Skeletal muscle tissue (tissue), 4 donors: Measurements from ENCODE around the gene ITGA11. TPM values are rescaled to one million over a fixed set of nuclear protein-coding genes. Genes with fewer than 3 reads are reported as not detected.

Source experiments
- H3K27ac ChIP-seq: one replicate; pipeline ENCODE4 v1.7.0; 2013; ENCODE audit warnings: mild to moderate bottlenecking, low read depth, low read length, inconsistent platforms
- H3K27me3 ChIP-seq, 3 donors: one replicate each; pipeline ENCODE4 v1.7.0; 2013; ENCODE audit warnings: low read length in 3 of 3; ENCODE audit not compliant: control insufficient read depth in 3 of 3, insufficient read depth in 3 of 3
- H3K36me3 ChIP-seq, 3 donors: one replicate each; pipeline ENCODE4 v1.7.0; 2013; ENCODE audit warnings: low read length in 3 of 3; ENCODE audit not compliant: control insufficient read depth in 3 of 3, insufficient read depth in 3 of 3
- H3K4me1 ChIP-seq, 3 donors: one replicate each; pipeline ENCODE4 v1.7.0; 2013; ENCODE audit warnings: low read length in 3 of 3, mild to moderate bottlenecking in 3 of 3; ENCODE audit not compliant: control insufficient read depth in 3 of 3, insufficient read depth in 3 of 3
- H3K4me3 ChIP-seq, 3 donors: one replicate each; pipeline ENCODE4 v1.7.0; 2013; ENCODE audit warnings: low read length in 3 of 3
- H3K9ac ChIP-seq, 3 donors: one replicate each; pipeline ENCODE4 v1.7.0; 2013; ENCODE audit warnings: low read length in 3 of 3, mild to moderate bottlenecking in 3 of 3, moderate library complexity in 2 of 3, low read depth in 1 of 3
- H3K9me3 ChIP-seq, 3 donors: one replicate each; pipeline ENCODE4 v1.7.0; 2013; ENCODE audit warnings: low read length in 3 of 3; ENCODE audit not compliant: control insufficient read depth in 3 of 3
- total RNA-seq: library from RNA; depleted of rRNA; stranded (reverse); fragments of >200 nt; gene quantifications from one replicate; pipeline ENCODE4 v1.2.3, GENCODE V29; 2014
- donor health status: Osteomylitis.

The ITGA11 gene
- total RNA-seq, 1 donor from 2014 or later, result 5.7 TPM

DNA sequence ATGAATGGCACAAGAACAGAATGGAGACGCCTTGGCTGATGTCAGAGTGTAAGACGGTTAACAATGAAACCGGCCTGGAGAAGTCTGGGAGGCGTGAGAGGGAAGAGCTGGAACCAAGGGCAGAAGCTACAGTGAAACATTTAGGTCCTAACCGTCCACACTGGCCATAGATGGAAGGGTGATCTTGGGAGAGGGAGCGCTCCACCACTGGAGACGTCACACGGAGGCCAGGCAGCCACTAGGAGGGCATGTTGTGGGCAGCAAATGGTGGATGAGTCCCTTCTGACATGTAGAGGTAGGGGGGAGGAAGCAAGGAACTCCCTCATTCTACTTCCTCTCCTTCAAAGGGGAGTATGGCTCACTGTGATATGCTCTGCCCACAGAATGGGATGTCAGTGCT, 130.7 kb downstream of the ITGA11 start:
- no peaks in the 10 kb centered on the region for H3K9me3 ChIP-seq
- H3K4me3 ChIP-seq, result no peak overlapping the region
- no peak overlapping the region for H3K27ac ChIP-seq
- no peaks in the 10 kb centered on the region for H3K27me3 ChIP-seq
- peaks cover 0 to 6% (median 3%) of the 10 kb centered on the region in 3 donors for H3K36me3 ChIP-seq
- H3K4me1 ChIP-seq, result peaks cover 5 to 6% (median 5%) of the 10 kb centered on the region in 3 donors
- H3K9ac ChIP-seq, result no peak overlapping the region

DNA sequence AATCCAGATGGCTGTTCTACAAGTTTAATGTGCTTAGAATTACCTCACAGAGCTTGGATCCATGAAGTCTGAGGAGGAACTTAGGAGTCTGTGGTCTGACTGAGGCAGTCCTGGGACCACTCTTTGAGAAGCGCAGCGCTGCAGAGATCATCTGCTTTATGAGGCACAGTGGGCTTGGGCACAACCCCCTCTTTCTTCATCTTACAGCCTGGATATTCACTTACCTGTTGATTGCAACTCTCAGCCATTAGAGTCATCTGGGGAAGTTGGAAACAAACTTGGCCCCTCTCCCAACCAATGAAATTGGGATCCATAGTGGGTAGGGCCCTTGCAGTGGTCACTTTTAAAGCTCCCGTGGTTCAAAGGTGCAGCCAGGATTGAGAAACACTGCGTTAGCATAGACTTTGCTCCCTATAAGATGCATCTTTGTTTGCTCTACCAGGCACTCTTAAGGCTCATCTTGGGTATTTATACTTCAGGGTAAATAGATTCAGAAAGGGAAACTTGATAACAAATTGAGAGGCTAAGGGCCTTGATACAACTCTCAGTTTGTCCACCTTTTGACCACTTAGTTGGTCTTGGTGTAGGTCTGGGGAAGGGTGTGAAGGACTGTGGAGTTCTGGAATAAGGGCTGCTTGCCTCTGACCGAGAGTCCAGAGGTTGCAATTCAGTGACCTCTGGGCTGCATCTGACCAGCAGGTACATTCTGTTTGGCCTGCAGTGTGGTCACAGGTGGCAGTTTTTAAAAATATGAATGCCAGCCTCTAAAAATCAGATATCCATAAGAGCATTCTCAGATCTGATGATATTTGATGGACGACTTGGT, 131.6 kb downstream of the ITGA11 start:
- Histone ChIP-seq H3K4me3 (no peak overlapping the region), H3K27me3 (no peaks in the 10 kb centered on the region), H3K9me3 (no peaks in the 10 kb centered on the region), H3K4me1 (peaks cover 5 to 8% (median 5%) of the 10 kb centered on the region in 3 donors), H3K27ac (no peak overlapping the region), H3K9ac (no peak overlapping the region), H3K36me3 (peaks cover 0 to 6% (median 3%) of the 10 kb centered on the region in 3 donors)

DNA sequence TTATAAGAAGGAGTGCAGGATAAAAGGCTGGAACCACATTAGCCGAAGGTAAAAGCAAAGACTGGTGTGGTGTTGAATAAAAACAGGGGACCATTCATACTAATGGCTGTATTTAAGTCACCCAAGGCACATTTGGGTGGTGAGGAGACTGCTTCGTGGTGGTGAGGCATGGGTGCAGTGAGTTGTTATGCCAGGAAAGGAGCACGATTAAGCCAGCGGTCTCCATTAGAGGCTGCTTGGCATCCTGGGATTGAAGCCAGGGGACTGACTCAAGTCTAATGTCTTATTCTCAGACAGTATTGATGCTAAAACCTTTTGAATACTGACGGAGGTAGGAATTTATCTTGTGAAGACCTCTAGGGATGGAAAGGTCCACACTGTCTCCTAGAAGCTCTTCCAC, 132.5 kb downstream of the ITGA11 start:
- Histone ChIP-seq H3K27ac (no peak overlapping the region), H3K9ac (no peak overlapping the region), H3K9me3 (no peaks in the 10 kb centered on the region), H3K4me3 (peak overlapping the region; percentile 13 to 65 (median 23)), H3K27me3 (no peaks in the 10 kb centered on the region), H3K36me3 (peaks cover 0 to 7% (median 3%) of the 10 kb centered on the region in 3 donors), H3K4me1 (peaks cover 5 to 9% (median 5%) of the 10 kb centered on the region in 3 donors)

DNA sequence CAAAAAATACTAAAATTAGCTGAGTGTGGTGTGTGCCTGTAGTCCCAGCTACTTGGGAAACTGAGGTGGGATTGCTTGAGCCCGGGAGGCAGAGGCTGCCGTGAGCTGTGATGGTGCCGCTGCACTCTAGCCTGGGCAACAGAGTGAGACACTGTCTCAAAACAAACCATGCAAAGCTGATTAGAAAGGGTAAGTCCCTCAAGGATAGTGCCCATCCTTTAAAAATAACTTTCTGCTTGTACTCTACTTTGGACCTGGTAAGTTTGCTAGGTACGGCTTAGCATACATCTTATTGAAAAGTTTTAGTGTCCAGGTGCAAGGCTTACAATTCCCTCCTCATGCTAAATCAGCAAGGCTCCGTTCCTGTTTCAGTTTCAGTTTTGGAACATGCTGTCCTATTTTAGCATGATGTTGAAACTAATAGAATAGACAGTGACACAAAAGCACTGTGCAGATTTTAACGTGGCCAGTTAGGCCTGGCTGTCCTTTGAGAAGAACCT, 133.0 kb downstream of the ITGA11 start:
- H3K4me3 ChIP-seq, result peak overlapping the region; percentile 13 to 65 (median 41)
- H3K4me1 ChIP-seq, result peaks cover 5 to 9% (median 5%) of the 10 kb centered on the region in 3 donors
- H3K9ac ChIP-seq, result peak overlapping the region in 1 of 3 donors; percentile 27
- no peaks in the 10 kb centered on the region for H3K27me3 ChIP-seq
- H3K27ac ChIP-seq, result no peak overlapping the region
- H3K9me3 ChIP-seq, result no peaks in the 10 kb centered on the region
- peaks cover 0 to 7% (median 3%) of the 10 kb centered on the region in 3 donors for H3K36me3 ChIP-seq

DNA sequence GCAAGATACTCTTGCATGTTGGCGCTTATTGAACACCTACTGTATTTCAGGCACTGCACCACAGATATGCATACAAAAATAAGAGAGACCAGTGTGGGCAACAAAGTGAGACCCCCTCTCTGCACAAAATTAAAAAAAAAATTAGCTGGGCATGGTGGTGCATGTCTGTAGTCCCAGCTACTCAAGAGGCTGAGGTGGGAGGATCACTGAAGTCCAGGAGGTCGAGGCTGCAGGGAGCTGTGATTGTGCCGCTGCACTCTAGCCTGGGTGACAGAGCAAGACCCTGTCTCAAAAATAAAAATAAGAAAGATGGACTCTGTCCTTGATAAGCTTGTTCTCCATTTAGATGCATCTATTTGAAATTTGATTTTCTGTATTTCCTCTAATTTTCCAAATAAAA, 133.6 kb downstream of the ITGA11 start:
- no peaks in the 10 kb centered on the region for H3K9me3 ChIP-seq
- no peak overlapping the region for H3K4me3 ChIP-seq
- H3K27ac ChIP-seq, result no peak overlapping the region
- no peaks in the 10 kb centered on the region for H3K27me3 ChIP-seq
- no peak overlapping the region for H3K9ac ChIP-seq
- peaks cover 5 to 9% (median 5%) of the 10 kb centered on the region in 3 donors for H3K4me1 ChIP-seq
- H3K36me3 ChIP-seq, result peaks cover 0 to 7% (median 3%) of the 10 kb centered on the region in 3 donors

DNA sequence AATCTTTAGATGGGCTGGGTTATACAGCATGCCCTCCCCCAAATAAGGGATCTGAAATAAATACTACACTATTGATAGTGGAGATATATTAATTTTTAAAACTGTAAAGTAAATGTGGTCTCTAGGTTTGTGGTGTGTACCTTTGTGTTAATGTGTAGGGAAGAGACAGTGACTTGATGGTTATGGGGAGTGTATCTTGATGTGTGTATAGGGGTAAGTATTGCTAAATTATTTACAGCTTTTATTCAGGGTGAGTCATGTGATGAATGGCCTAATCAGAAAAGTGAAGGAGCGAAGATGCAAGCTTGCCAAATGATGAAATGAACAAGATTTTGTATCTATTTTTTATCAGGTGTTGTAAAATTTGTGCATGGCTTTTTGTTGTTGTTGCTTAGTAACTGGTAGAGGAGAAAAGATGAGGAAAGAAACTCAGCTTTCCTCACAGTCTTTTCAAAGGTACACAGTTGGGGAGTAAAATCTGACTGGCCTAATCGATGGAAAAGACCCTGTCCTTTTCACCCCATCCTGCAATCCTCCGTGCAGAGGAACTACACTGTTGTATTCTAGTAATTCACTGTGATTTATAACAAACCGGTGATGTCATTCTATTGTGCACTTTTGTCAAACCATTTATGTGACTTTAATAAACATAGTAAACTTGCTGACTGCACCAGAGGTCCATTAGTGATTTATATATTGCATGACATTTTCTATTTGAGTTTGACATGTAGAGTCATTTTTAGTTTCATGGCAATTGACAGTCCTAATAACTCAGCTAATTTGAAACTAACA, 136.8 kb downstream of the ITGA11 start:
- H3K9ac ChIP-seq, result no peak overlapping the region
- no peak overlapping the region for H3K27ac ChIP-seq
- no peak overlapping the region for H3K4me3 ChIP-seq
- H3K27me3 ChIP-seq, result no peaks in the 10 kb centered on the region
- peaks cover 5 to 16% (median 10%) of the 10 kb centered on the region in 3 donors for H3K4me1 ChIP-seq
- peaks cover 5 to 18% (median 10%) of the 10 kb centered on the region in 3 donors for H3K36me3 ChIP-seq
- H3K9me3 ChIP-seq, result no peaks in the 10 kb centered on the region

DNA sequence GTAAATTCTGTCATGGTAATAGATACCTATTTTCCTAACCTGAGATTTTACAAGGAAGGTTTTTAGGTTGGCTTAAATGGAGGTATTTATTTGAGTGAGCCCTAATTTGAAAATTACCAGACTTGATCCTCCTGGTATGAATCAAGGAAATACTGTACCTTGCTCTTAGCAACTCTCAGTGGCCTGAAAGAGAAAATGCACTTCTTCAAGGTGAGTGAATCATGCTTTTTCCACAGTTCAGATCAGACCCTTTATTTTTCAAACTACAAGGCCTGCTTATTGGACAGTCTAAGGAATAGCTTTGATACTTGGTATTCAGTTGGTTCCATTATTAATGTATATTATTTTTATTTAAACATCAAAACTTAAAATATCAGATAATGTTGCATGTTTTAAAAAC, 139.0 kb downstream of the ITGA11 start:
- H3K36me3 ChIP-seq, result peaks cover 13 to 27% (median 16%) of the 10 kb centered on the region in 3 donors
- peaks cover 6 to 27% (median 16%) of the 10 kb centered on the region in 3 donors for H3K4me1 ChIP-seq
- H3K27me3 ChIP-seq, result no peaks in the 10 kb centered on the region
- no peak overlapping the region for H3K4me3 ChIP-seq
- no peaks in the 10 kb centered on the region for H3K9me3 ChIP-seq
- H3K9ac ChIP-seq, result no peak overlapping the region
- no peak overlapping the region for H3K27ac ChIP-seq

DNA sequence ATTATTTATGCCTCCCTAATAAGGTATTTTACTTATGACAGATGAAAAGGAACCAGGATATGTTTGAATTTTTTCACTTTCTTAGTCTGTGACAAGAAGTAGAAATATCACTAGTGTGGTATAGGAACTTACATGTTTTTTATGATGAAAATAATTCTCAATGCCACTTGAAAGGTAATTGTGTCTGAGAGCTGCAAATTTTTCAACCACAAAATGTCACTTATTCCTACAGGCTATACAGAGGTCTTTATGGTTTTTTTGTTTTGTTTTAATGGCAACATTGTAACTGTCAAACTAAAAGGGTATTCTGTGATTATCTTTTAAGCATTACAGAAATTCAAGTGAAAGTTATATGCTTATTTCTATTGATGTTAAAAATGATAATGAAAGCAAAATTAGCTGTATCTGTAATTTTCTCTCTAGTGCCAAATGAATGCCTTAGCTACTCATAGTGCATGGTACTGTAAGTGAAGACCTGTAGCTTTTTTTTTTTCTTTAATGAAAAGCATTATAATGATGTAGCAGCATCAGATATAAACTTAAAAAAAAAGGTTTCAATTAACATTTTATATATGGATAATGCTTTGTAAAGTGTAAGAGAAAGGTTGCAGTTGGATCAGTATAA, 139.7 kb downstream of the ITGA11 start:
- Histone ChIP-seq H3K36me3 (peaks cover 13 to 23% (median 13%) of the 10 kb centered on the region in 3 donors), H3K4me1 (peaks cover 10 to 32% (median 21%) of the 10 kb centered on the region in 3 donors), H3K9me3 (no peaks in the 10 kb centered on the region), H3K27me3 (no peaks in the 10 kb centered on the region), H3K27ac (no peak overlapping the region), H3K9ac (no peak overlapping the region), H3K4me3 (no peak overlapping the region)

DNA sequence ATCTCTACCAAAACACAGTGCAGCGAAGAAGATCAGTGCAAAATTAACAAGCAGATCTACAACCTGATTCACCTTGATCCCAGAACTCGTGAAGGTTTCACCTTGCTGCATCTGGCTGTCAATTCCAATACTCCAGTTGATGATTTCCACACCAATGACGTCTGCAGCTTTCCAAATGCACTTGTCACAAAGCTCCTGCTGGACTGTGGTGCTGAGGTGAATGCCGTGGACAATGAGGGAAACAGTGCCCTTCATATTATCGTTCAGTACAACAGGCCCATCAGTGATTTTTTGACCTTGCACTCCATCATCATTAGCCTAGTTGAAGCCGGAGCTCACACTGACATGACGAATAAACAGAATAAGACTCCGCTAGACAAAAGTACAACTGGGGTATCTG, 141.2 kb downstream of the ITGA11 start:
- no peak overlapping the region for H3K27ac ChIP-seq

More for the DNA sequence above, 141.2 kb downstream of the ITGA11 start:
- Histone ChIP-seq H3K36me3 (peaks cover 13 to 23% (median 13%) of the 10 kb centered on the region in 3 donors), H3K9me3 (no peaks in the 10 kb centered on the region), H3K9ac (no peak overlapping the region), H3K4me1 (peaks cover 15 to 35% (median 23%) of the 10 kb centered on the region in 3 donors), H3K27me3 (no peaks in the 10 kb centered on the region), H3K4me3 (no peak overlapping the region)
